Measurements from ENCODE around the gene CYBRD1.

CYBRD1 gene

GRCh38 chr2:171598713-171599319 lies 76.5 kb downstream of the CYBRD1 start:
- DNase-seq (ENCODE audit: low read depth in 2 of 3, low spot score in 1 of 3): peak; percentile 19 to 49 (median 23)

DNA sequence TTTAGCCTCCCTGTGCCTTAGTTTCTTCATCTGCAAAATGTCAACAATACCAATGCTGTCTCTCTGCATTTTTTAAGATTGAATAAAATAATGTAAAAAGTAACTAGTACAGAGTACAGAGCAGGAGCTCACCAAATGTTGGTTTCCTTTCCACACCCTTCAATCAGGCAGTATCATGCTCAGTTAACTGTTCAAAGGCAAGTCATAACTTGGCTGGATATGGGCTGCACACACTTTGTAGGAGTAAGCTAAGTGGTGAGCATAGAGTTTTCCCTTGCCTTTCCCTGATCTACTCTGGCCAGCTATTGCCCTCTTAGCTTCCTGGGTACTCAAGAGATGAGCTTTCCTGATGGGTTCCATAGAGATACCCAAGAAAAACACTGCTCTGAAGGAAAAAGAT lies 77.9 kb downstream of the CYBRD1 start:
- DNase-seq (ENCODE audit: low read depth in 2 of 3, low spot score in 1 of 3): no peak

DNA sequence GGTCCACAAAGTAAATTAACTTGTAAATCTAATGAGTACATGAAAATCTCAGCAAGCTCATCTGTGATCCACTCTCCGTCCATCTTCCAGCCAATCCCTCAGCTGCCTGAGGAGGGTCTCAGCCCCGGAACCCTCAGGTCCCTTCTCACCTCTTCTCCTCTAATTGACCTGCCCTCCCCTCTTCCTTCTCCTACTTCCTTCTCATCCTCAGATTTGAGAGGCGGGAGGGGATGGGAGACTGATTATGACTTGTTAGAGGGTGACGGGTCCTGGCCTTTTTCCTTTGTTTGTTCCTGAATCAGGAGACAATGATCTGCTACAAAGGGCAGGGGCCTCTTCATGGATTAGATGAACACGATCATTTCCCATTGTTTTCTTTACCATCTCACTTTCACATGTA lies 80.1 kb downstream of the CYBRD1 start:
- DNase-seq (ENCODE audit: low read depth in 2 of 3, low spot score in 1 of 3): no peak

Measured in stimulated activated CD4-positive, alpha-beta T cell treated with anti-CD3 and anti-CD28 coated beads, Interleukin-12 subunit alpha, Interleukin-12 subunit beta, amount 100 ng/mL, for 48 hours (primary cell).